ENCODE results near the gene FIBCD1.

FIBCD1 gene

DNA sequence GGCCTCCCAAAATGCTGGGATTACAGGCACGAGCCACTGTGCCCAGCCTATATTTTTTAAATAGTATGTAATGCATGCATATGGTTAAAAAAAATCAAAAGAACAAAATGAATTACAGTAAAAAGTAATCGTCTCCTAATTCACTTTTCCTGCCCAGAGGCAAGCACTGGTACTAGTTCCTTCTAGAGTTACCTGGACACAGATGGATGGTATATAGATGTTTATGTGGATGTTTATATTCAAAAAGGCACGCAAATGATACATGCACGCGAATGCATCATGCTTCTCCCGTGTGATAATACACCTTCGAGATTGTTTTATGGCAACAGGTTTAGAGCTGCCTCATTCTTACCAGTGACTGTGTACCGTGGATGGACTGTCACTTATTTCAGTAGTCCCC lies 82.6 kb downstream of the FIBCD1 start:
- peaks cover 69 to 98% (median 83%) of the 10 kb centered on the region in 11 experiments for H3K36me3 ChIP-seq
- H3K27me3 ChIP-seq = no peaks in the 10 kb centered on the region
- H3K4me1 ChIP-seq = peaks cover 0 to 27% (median 18%) of the 10 kb centered on the region in 10 experiments; a peak in 15 of 20 replicates
- no peak overlapping the region for H3K4me2 ChIP-seq
- H3K9ac ChIP-seq = no peak overlapping the region
- H3K4me3 ChIP-seq = no peak overlapping the region
- no peaks in the 10 kb centered on the region for H3K9me3 ChIP-seq (replicated peaks in 1 of 11)
- no peak overlapping the region for H3K27ac ChIP-seq
- peaks cover 71 to 100% (median 86%) of the 10 kb centered on the region in 11 experiments for H4K20me1 ChIP-seq
- TF ChIP-seq Cebpa-rat (IDR thresholded peaks at IDR 0.05) = no peak

GRCh38 chr9:130854835-130855234 lies 84.2 kb downstream of the FIBCD1 start:
- H3K27ac ChIP-seq = no peak overlapping the region
- TF ChIP-seq Cebpa-rat (IDR thresholded peaks at IDR 0.05) = no peak
- H4K20me1 ChIP-seq = peaks cover 72 to 100% (median 94%) of the 10 kb centered on the region in 11 experiments
- no peaks in the 10 kb centered on the region for H3K27me3 ChIP-seq
- no peaks in the 10 kb centered on the region for H3K9me3 ChIP-seq (replicated peaks in 1 of 11)
- H3K4me1 ChIP-seq = peaks cover 0 to 27% (median 18%) of the 10 kb centered on the region in 10 experiments; a peak in 15 of 20 replicates
- no peak overlapping the region for H3K9ac ChIP-seq
- H3K4me2 ChIP-seq = no peak overlapping the region
- H3K4me3 ChIP-seq = no peak overlapping the region
- peaks cover 52 to 97% (median 73%) of the 10 kb centered on the region in 11 experiments for H3K36me3 ChIP-seq

- Histone ChIP-seq H3K4me1 (peaks cover 0 to 23% (median 16%) of the 10 kb centered on the region in 10 experiments; a peak in 15 of 20 replicates), H3K9ac (no peak overlapping the region), H3K4me3 (no peak overlapping the region), H3K36me3 (peaks cover 51 to 97% (median 67%) of the 10 kb centered on the region in 11 experiments), H3K9me3 (replicated peaks in 1 of 11) (no peaks in the 10 kb centered on the region), H3K27me3 (no peaks in the 10 kb centered on the region), H4K20me1 (peaks cover 77 to 100% (median 94%) of the 10 kb centered on the region in 11 experiments), H3K4me2 (no peak overlapping the region), H3K27ac (no peak overlapping the region)
- no peak for TF ChIP-seq Cebpa-rat (IDR thresholded peaks at IDR 0.05)
Observed at GRCh38 chr9:130854092-130854491, 85.0 kb downstream of the FIBCD1 start.

DNA sequence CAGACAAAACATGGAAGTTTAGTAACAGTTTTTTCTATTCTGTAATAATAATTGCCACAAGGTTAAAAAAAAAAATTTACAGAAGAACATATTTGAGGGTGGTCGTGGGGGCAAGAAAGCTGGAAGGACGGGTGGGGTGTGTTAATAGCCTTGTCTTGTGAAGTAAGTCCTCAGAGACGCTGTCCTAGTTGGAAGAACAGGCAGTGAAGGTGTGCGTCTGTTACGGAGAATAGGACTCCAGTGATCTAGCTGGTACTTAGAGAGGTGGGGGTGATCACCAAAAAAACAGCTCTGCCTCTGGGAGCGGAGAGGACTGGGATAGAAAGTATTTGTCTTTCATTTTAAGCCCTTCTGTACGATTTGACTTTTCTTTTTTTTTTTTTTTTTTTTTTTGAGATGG lies 86.2 kb downstream of the FIBCD1 start:
- peaks cover 77 to 100% (median 94%) of the 10 kb centered on the region in 11 experiments for H4K20me1 ChIP-seq
- peaks cover 3 to 15% (median 6%) of the 10 kb centered on the region in 10 experiments; a peak in 19 of 20 replicates for H3K4me1 ChIP-seq
- peaks cover 38 to 95% (median 64%) of the 10 kb centered on the region in 11 experiments for H3K36me3 ChIP-seq
- H3K9ac ChIP-seq = no peak overlapping the region
- no peaks in the 10 kb centered on the region for H3K27me3 ChIP-seq
- no peaks in the 10 kb centered on the region for H3K9me3 ChIP-seq (replicated peaks in 1 of 11)
- no peak overlapping the region for H3K4me2 ChIP-seq
- no peak overlapping the region for H3K27ac ChIP-seq
- no peak for TF ChIP-seq Cebpa-rat (IDR thresholded peaks at IDR 0.05)
- no peak overlapping the region for H3K4me3 ChIP-seq
